ENCODE data around the gene SPTBN4. TPM values are rescaled to one million over a fixed set of nuclear protein-coding genes. Genes with fewer than 3 reads are reported as not detected.
A peak's percentile ranks its signal among the peaks of the same experiment; 100 is the strongest.
"Not testable (repeated sequence)": the region's sequence is repeated elsewhere in the genome, so short reads cannot be mapped to it uniquely, and the experiment has no call there.

The SPTBN4 gene
- total RNA-seq, 2 donors from 2014 or later = 0.21 to 0.25 TPM

GRCh38 chr19:40463587-40464037 is 3.2 kb upstream of the SPTBN4 start:
- Mint-ChIP-seq H3K27me3 (peaks cover 19% of the 10 kb centered on the region), H3K4me1 (peaks cover 25% of the 10 kb centered on the region)
- not testable (repeated sequence) for H3K27ac Mint-ChIP-seq; H3K9me3 ChIP-seq (ENCODE audit: control insufficient read depth, low read length, poor library complexity, severe bottlenecking); ATAC-seq; H3K4me3 Mint-ChIP-seq; H3K36me3 Mint-ChIP-seq (ENCODE audit: low read depth); DNase-seq

GRCh38 chr19:40464059-40465024 is 2.5 kb upstream of the SPTBN4 start:
- no peak for ATAC-seq
- Mint-ChIP-seq H3K4me3 (peak overlapping the region; percentile 7), H3K36me3 (ENCODE audit: low read depth) (peaks cover 5% of the 10 kb centered on the region), H3K27me3 (peaks cover 19% of the 10 kb centered on the region), H3K27ac (no peak overlapping the region), H3K4me1 (peaks cover 25% of the 10 kb centered on the region)
- no peaks in the 10 kb centered on the region for H3K9me3 ChIP-seq (ENCODE audit: control insufficient read depth, low read length, poor library complexity, severe bottlenecking)
- peak; percentile 48 to 68 (median 51) for DNase-seq

- Mint-ChIP-seq H3K27me3 (peaks cover 19% of the 10 kb centered on the region), H3K27ac (peak overlapping the region; percentile 89), H3K4me3 (peak overlapping the region; percentile 94), H3K36me3 (ENCODE audit: low read depth) (peaks cover 5% of the 10 kb centered on the region), H3K4me1 (peaks cover 25% of the 10 kb centered on the region)
- ATAC-seq (no peak), DNase-seq (no peak)
- H3K9me3 ChIP-seq (ENCODE audit: control insufficient read depth, low read length, poor library complexity, severe bottlenecking) = no peaks in the 10 kb centered on the region
Measured at GRCh38 chr19:40465025-40465556, 1.7 kb upstream of the SPTBN4 start.

GRCh38 chr19:40465557-40466218 is 1.1 kb upstream of the SPTBN4 start, which contains the start of gene BLVRB:
TSS of gene BLVRB (minus strand) at chr19:40465745. CDS start at chr19:40465688, 57 bp downstream.
- Mint-ChIP-seq H3K27ac (peak within 1 kb of the TSS; percentile 89), H3K4me1 (peaks cover 25% of the 10 kb centered on the region), H3K4me3 (peak within 1 kb of the TSS; percentile 94), H3K27me3 (peaks cover 21% of the 10 kb centered on the region), H3K36me3 (ENCODE audit: low read depth) (peaks cover 5% of the 10 kb centered on the region)
- ATAC-seq (peak; percentile 89), DNase-seq (peak; percentile 99 to 100 (median 99))
- H3K9me3 ChIP-seq (ENCODE audit: control insufficient read depth, low read length, poor library complexity, severe bottlenecking) = no peaks in the 10 kb centered on the region

GRCh38 chr19:40466219-40466984 is 399 bp upstream of the SPTBN4 start:
- H3K27me3 Mint-ChIP-seq = peaks cover 25% of the 10 kb centered on the region
- H3K27ac Mint-ChIP-seq = peak overlapping the region; percentile 89
- peak overlapping the region; percentile 94 for H3K4me3 Mint-ChIP-seq
- DNase-seq = peak in 2 of 3 donors; percentile 48 to 64
- peaks cover 25% of the 10 kb centered on the region for H3K4me1 Mint-ChIP-seq
- ATAC-seq = peak; percentile 69
- no peaks in the 10 kb centered on the region for H3K9me3 ChIP-seq (ENCODE audit: control insufficient read depth, low read length, poor library complexity, severe bottlenecking)
- H3K36me3 Mint-ChIP-seq (ENCODE audit: low read depth) = peaks cover 5% of the 10 kb centered on the region

GRCh38 chr19:40469011-40469410 is 2.2 kb downstream of the SPTBN4 start:
- no peaks in the 10 kb centered on the region for H3K9me3 ChIP-seq (ENCODE audit: control insufficient read depth, low read length, poor library complexity, severe bottlenecking)
- Mint-ChIP-seq H3K4me3 (no peak overlapping the region), H3K27me3 (peaks cover 25% of the 10 kb centered on the region), H3K36me3 (ENCODE audit: low read depth) (peaks cover 5% of the 10 kb centered on the region), H3K27ac (no peak overlapping the region), H3K4me1 (peaks cover 20% of the 10 kb centered on the region)
- DNase-seq (no peak), ATAC-seq (no peak)

- Mint-ChIP-seq H3K27me3 (peaks cover 24% of the 10 kb centered on the region), H3K4me1 (peaks cover 7% of the 10 kb centered on the region), H3K27ac (no peak overlapping the region), H3K4me3 (no peak overlapping the region), H3K36me3 (ENCODE audit: low read depth) (peaks cover 5% of the 10 kb centered on the region)
- no peak for DNase-seq
- no peaks in the 10 kb centered on the region for H3K9me3 ChIP-seq (ENCODE audit: control insufficient read depth, low read length, poor library complexity, severe bottlenecking)
- ATAC-seq = no peak
Measured at GRCh38 chr19:40471111-40471510, 4.3 kb downstream of the SPTBN4 start.

- Mint-ChIP-seq H3K36me3 (ENCODE audit: low read depth) (no peaks in the 10 kb centered on the region), H3K27ac (no peak overlapping the region), H3K4me3 (no peak overlapping the region), H3K4me1 (no peaks in the 10 kb centered on the region), H3K27me3 (peaks cover 17% of the 10 kb centered on the region)
- no peaks in the 10 kb centered on the region for H3K9me3 ChIP-seq (ENCODE audit: control insufficient read depth, low read length, poor library complexity, severe bottlenecking)
- DNase-seq = no peak
- ATAC-seq = no peak
Measured at GRCh38 chr19:40472516-40472915, 5.7 kb downstream of the SPTBN4 start.

GRCh38 chr19:40474737-40475136 is 7.9 kb downstream of the SPTBN4 start:
- H3K36me3 Mint-ChIP-seq (ENCODE audit: low read depth) = no peaks in the 10 kb centered on the region
- no peaks in the 10 kb centered on the region for H3K9me3 ChIP-seq (ENCODE audit: control insufficient read depth, low read length, poor library complexity, severe bottlenecking)
- H3K27me3 Mint-ChIP-seq = peaks cover 18% of the 10 kb centered on the region
- H3K27ac Mint-ChIP-seq = no peak overlapping the region
- no peak overlapping the region for H3K4me3 Mint-ChIP-seq
- no peaks in the 10 kb centered on the region for H3K4me1 Mint-ChIP-seq
- ATAC-seq (no peak), DNase-seq (no peak)

- not testable (repeated sequence) for ATAC-seq, H3K27ac Mint-ChIP-seq
- H3K27me3 Mint-ChIP-seq = peaks cover 11% of the 10 kb centered on the region
Measured at GRCh38 chr19:40475878-40476644, 9.3 kb downstream of the SPTBN4 start.

GRCh38 chr19:40486017-40486416 is 19.2 kb downstream of the SPTBN4 start:
- Mint-ChIP-seq H3K4me3 (no peak overlapping the region), H3K4me1 (peaks cover 7% of the 10 kb centered on the region), H3K27ac (no peak overlapping the region), H3K27me3 (peaks cover 28% of the 10 kb centered on the region), H3K36me3 (ENCODE audit: low read depth) (no peaks in the 10 kb centered on the region)
- no peaks in the 10 kb centered on the region for H3K9me3 ChIP-seq (ENCODE audit: control insufficient read depth, low read length, poor library complexity, severe bottlenecking)
- ATAC-seq (no peak), DNase-seq (no peak)

More at GRCh38 chr19:40475878-40476644, 9.3 kb downstream of the SPTBN4 start:
- not testable (repeated sequence) for H3K4me1 Mint-ChIP-seq; H3K4me3 Mint-ChIP-seq; H3K9me3 ChIP-seq (ENCODE audit: control insufficient read depth, low read length, poor library complexity, severe bottlenecking); H3K36me3 Mint-ChIP-seq (ENCODE audit: low read depth); DNase-seq

GRCh38 chr19:40489882-40490230 is 23.1 kb downstream of the SPTBN4 start:
- ATAC-seq (no peak), DNase-seq (no peak)
- Mint-ChIP-seq H3K4me3 (no peak overlapping the region), H3K4me1 (peaks cover 13% of the 10 kb centered on the region), H3K27ac (no peak overlapping the region), H3K36me3 (ENCODE audit: low read depth) (peaks cover 10% of the 10 kb centered on the region), H3K27me3 (peaks cover 40% of the 10 kb centered on the region)
- no peaks in the 10 kb centered on the region for H3K9me3 ChIP-seq (ENCODE audit: control insufficient read depth, low read length, poor library complexity, severe bottlenecking)
